Lung (tissue), 12 donors: ENCODE data around the gene PRKX. TPM values are rescaled to one million over a fixed set of nuclear protein-coding genes. Genes with fewer than 3 reads are reported as not detected.
"Not testable (repeated sequence)": the region's sequence is repeated elsewhere in the genome, so short reads cannot be mapped to it uniquely, and the experiment has no call there.

Experiments used
- ATAC-seq: fragments of 200-7000 bp; cut with Tn5 transposase; one replicate; pipeline ENCODE4 v1.9.1; 2020; ENCODE audit warnings: moderate number of reproducible peaks; ENCODE audit not compliant: insufficient read depth, low FRiP score
- DNase-seq, 3 donors: peaks; one replicate each; pipeline ENCODE4 v3.0.0-alpha.2; 2013 to 2017
- H3K27ac ChIP-seq, 2 donors: one replicate each; pipeline ENCODE4 v1.5.1; 2013; ENCODE audit warnings: mild to moderate bottlenecking in 2 of 2, moderate library complexity in 2 of 2, control low read depth in 1 of 2, inconsistent platforms in 1 of 2, low read depth in 1 of 2, low read length in 1 of 2
- H3K27me3 ChIP-seq, 3 donors: one replicate each; pipeline ENCODE4 v1.5.1; 2013; ENCODE audit warnings: low read length in 2 of 3; ENCODE audit not compliant: control insufficient read depth in 3 of 3, insufficient read depth in 3 of 3
- H3K36me3 ChIP-seq, 4 donors: one replicate each; pipeline ENCODE4 v1.5.1; 2013; ENCODE audit warnings: low read length in 4 of 4, mild to moderate bottlenecking in 1 of 4, moderate library complexity in 1 of 4; ENCODE audit not compliant: control insufficient read depth in 4 of 4, insufficient read depth in 4 of 4
- H3K4me1 ChIP-seq, 5 donors: one replicate each; pipeline ENCODE4 v1.5.1; 2013; ENCODE audit warnings: low read length in 5 of 5, mild to moderate bottlenecking in 2 of 5, moderate library complexity in 1 of 5; ENCODE audit not compliant: control insufficient read depth in 5 of 5, insufficient read depth in 5 of 5
- H3K4me3 ChIP-seq: one replicate; pipeline ENCODE4 v1.5.1; 2013; ENCODE audit warnings: mild to moderate bottlenecking, control low read depth, moderate library complexity
- H3K9ac ChIP-seq, 2 donors: one replicate each; pipeline ENCODE4 v1.5.1; 2013; ENCODE audit warnings: low read length in 2 of 2, control low read depth in 1 of 2; ENCODE audit not compliant: insufficient read depth in 1 of 2
- H3K9me3 ChIP-seq, 4 donors: one replicate each; pipeline ENCODE4 v1.5.1; 2013; ENCODE audit warnings: low read length in 3 of 4, mild to moderate bottlenecking in 1 of 4, moderate library complexity in 1 of 4; ENCODE audit not compliant: control insufficient read depth in 4 of 4, insufficient read depth in 3 of 4
- WGBS, 2 donors: extraction: QIAGEN DNeasy Blood & Tissue Kit; methylation state at CpG; one replicate each; pipeline ENCODE4 v1.1.7; 2013; 5-methylcytosine and 5-hydroxymethylcytosine counted together
- polyA plus RNA-seq, 2 donors: library from polyadenylated mRNA; stranded (reverse); fragments of 200-250 nt; gene quantifications; one replicate each; pipeline ENCODE4 v1.2.1, GENCODE V29; 2013
- total RNA-seq, 2 donors: library from RNA; depleted of rRNA in 1 of 2; stranded (reverse); fragments of >200 nt in 1 of 2; gene quantifications; one replicate each; pipeline ENCODE4 v1.2.1, GENCODE V29; 2014 to 2021
- TF ChIP-seq, protein P1 (sequence below): IDR thresholded peaks from 2 replicates; pipeline ENCODE4 v1.5.1; 2012; ENCODE audit warnings: mild to moderate bottlenecking; ENCODE audit errors: control extremely low read depth, extremely low read depth
- donor health status: control.
- donor health status: control.
- donor health status: Bipolar disorder and iron deficiency.
- donor health status: healthy.
- donor health status: DM: yes; HTN: yes; CAD: no.

The PRKX gene
- total and polyA plus RNA-seq, 4 donors = 5.5 to 16.3 (median 8.5) TPM

GRCh38 chrX:3717742-3718420, 4.4 kb upstream of the PRKX start:
- DNase-seq (no peak), ATAC-seq (no peak)
- H3K27ac ChIP-seq = no peak overlapping the region
- TF ChIP-seq, protein P1, sequence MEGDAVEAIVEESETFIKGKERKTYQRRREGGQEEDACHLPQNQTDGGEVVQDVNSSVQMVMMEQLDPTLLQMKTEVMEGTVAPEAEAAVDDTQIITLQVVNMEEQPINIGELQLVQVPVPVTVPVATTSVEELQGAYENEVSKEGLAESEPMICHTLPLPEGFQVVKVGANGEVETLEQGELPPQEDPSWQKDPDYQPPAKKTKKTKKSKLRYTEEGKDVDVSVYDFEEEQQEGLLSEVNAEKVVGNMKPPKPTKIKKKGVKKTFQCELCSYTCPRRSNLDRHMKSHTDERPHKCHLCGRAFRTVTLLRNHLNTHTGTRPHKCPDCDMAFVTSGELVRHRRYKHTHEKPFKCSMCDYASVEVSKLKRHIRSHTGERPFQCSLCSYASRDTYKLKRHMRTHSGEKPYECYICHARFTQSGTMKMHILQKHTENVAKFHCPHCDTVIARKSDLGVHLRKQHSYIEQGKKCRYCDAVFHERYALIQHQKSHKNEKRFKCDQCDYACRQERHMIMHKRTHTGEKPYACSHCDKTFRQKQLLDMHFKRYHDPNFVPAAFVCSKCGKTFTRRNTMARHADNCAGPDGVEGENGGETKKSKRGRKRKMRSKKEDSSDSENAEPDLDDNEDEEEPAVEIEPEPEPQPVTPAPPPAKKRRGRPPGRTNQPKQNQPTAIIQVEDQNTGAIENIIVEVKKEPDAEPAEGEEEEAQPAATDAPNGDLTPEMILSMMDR = no peak
- H3K4me3 ChIP-seq = no peak overlapping the region
- no peaks in the 10 kb centered on the region for H3K36me3 ChIP-seq
- H3K4me1 ChIP-seq = peaks cover 0 to 9% (median 0%) of the 10 kb centered on the region in 5 donors
- 72 to 74% methylated on average over 11 of the region's 11 CpGs for WGBS, 2 donors
- H3K27me3 ChIP-seq = peaks cover 0 to 38% (median 9%) of the 10 kb centered on the region in 3 donors
- H3K9me3 ChIP-seq = no peaks in the 10 kb centered on the region
- no peak overlapping the region for H3K9ac ChIP-seq

DNA sequence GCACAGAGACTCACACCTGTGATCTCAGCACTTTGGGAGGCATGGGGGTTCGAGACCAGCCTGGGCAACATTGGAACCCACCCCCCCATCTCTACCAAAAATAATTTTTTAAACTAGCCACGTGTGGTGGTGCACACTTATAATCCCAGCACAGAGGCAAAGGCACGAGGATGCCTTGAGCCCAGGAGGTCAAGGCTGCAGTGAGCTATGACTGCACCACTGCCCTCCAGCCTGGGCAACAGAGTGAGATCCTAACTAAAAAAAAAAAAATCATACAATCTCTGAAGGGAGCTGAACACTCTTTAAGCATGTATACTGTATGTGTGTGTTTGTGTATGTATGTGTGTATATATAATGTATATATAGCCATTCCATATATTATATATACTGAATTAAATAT, 2.5 kb upstream of the PRKX start:
- Histone ChIP-seq H3K9me3 (no peaks in the 10 kb centered on the region), H3K4me3 (no peak overlapping the region)
- TF ChIP-seq, protein P1 = no peak

GRCh38 chrX:3714706-3715479, 1.4 kb upstream of the PRKX start:
- DNase-seq, H3K27ac ChIP-seq, H3K9me3 ChIP-seq, ATAC-seq, H3K9ac ChIP-seq, H3K36me3 ChIP-seq, H3K4me3 ChIP-seq: not testable (repeated sequence)
- H3K27me3 ChIP-seq = peaks cover 0 to 31% (median 11%) of the 10 kb centered on the region in 3 donors
- 68 to 89% methylated on average over 35 to 38 of the region's 38 CpGs for WGBS, 2 donors
- H3K4me1 ChIP-seq = peaks cover 0 to 18% (median 0%) of the 10 kb centered on the region in 5 donors

More for the DNA sequence above, 2.5 kb upstream of the PRKX start:
- Histone ChIP-seq H3K27me3 (peaks cover 0 to 34% (median 11%) of the 10 kb centered on the region in 3 donors), H3K9ac (no peak overlapping the region), H3K27ac (no peak overlapping the region), H3K4me1 (peaks cover 0 to 18% (median 0%) of the 10 kb centered on the region in 5 donors), H3K36me3 (no peaks in the 10 kb centered on the region)
- no peak for DNase-seq
- WGBS, 2 donors = 80 to 97% methylated on average over 3 of the region's 3 CpGs
- ATAC-seq = no peak

GRCh38 chrX:3713937-3714434, 537 bp upstream of the PRKX start:
- Histone ChIP-seq H3K4me3 (peak overlapping the region; percentile 71), H3K27ac (no peak overlapping the region), H3K36me3 (no peaks in the 10 kb centered on the region), H3K27me3 (peaks cover 0 to 36% (median 7%) of the 10 kb centered on the region in 3 donors), H3K9ac (no peak overlapping the region), H3K9me3 (no peaks in the 10 kb centered on the region), H3K4me1 (peaks cover 0 to 18% (median 0%) of the 10 kb centered on the region in 5 donors)
- ATAC-seq (no peak), DNase-seq (peak in 2 of 3 donors; percentile 31 to 35)
- WGBS, 2 donors = 2 to 4% methylated on average over 15 of the region's 15 CpGs
- TF ChIP-seq, protein P1 = no peak
